HL-60/S4 treated with retinoic acid at 250 ng/mL for 4 days and 3 days (cell line): ENCODE results near the gene OPCML.

Experiments used
- in situ Hi-C: fragments of 300-500 bp; cut with MboI; formaldehyde crosslinking; loops from 2 replicates; pipeline ENCODE4 v1.7.0; 2022; ENCODE audit warnings: low sequenced_read_pairs

Gene OPCML

GRCh38 chr11:133047036-133047770 lies 485.1 kb downstream of the OPCML start:
- in situ Hi-C loops: no loop called here

DNA sequence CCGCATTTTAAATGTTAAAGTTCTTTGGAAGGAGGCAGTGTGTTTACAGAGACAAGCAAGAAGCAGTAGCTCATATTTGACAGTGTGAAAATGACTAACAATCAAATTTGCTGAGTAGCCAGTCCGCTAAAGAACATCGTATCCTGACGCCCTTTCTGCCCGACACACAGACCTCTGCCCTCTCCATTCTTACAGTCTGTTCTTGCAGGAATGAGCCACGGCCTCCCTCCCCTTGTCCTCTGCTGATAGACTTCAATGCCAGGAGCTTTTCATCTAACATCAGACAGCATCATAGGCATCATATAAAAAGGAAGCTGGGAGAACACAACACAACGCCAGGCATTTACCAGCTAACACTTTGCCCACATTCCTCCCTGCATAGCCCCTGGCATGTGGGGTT lies 486.0 kb downstream of the OPCML start:
- in situ Hi-C loops: no loop called here

- in situ Hi-C loops: no loop called here
Measured at GRCh38 chr11:133041928-133042882, 490.1 kb downstream of the OPCML start.

GRCh38 chr11:133041181-133041580 lies 491.1 kb downstream of the OPCML start:
- in situ Hi-C loops: no loop called here

DNA sequence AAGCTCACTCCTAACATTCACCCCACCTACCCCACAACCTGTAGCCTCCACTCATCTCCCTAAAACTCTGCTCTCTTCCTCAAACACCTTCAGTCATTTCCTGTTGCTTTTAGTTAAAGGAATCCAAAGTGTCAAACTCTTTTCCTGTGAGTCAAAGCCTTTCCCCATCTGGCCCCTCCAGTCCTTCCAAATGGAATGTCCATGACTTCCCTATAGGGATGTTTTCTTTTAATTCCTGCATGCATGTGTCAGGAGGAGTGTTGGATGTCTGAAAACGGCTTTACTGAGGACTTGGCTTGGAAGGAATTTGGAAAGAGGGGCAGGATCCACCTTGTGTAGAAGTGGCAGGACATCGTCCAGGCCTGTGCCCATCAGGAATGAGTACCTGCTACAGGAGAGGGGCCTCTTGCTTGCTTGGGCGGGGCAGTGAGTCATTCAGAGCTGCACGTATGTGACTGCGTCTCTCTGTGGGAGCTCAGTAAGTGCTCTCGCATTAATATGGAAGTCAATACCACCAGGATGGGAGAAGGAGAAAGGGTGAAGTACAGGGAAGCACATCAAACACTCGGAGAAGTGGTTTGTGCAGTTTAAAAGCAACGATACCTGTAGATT lies 491.9 kb downstream of the OPCML start:
- in situ Hi-C loops: no loop called here

DNA sequence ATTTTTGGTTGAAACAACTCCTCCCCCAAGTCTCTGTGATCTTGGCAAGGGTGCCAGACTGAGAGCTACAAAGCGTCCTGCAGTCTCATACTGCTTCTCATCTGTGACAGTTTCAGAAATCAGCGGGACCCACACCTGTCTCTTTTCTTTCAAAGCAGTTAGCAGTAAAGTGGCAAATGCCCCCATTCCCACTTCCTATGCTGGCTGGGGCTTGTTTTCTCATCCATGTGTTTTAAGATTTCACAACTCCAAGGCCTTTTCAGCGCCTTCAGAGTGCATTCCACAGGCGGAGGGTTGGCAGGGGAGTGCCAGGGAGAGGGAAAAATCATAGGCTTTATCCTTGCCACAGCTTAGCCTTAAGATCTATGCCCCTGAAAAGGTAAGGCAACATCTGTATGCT lies 493.5 kb downstream of the OPCML start:
- in situ Hi-C loops: no loop called here

GRCh38 chr11:133034929-133035328 lies 497.4 kb downstream of the OPCML start:
- in situ Hi-C loops: no loop called here

- in situ Hi-C loops: no loop called here
Measured at GRCh38 chr11:133029107-133029506, 503.2 kb downstream of the OPCML start.

DNA sequence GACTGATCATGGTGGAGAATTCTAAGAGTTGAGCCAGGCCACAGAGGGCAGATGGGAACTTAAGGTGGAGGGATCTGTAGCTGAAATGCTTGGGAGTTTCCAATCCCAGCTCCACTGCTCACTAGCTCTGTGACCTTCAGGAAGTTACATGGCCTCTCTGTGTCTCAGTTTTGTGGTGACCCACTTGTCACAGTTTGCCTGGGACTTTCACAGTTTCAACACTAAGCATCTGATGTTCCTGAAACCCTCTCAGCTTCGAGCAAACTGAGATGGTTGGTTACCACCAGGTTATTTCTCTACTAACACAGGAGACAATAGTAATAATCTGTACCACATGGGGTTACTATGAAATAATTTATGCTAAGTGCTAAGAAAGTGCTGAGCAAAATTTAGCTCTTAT lies 505.3 kb downstream of the OPCML start:
- in situ Hi-C loops: no loop called here

GRCh38 chr11:133024301-133024700 lies 508.0 kb downstream of the OPCML start:
- in situ Hi-C loops: no loop called here

- in situ Hi-C loops: no loop called here
Measured at GRCh38 chr11:133023232-133023631, 509.1 kb downstream of the OPCML start.

- in situ Hi-C loops: no loop called here
Measured at GRCh38 chr11:133021553-133021952, 510.7 kb downstream of the OPCML start.

GRCh38 chr11:133020372-133020714 lies 512.0 kb downstream of the OPCML start:
- in situ Hi-C loops: no loop called here

- in situ Hi-C loops: no loop called here
Measured at GRCh38 chr11:133019545-133020371, 512.5 kb downstream of the OPCML start.

- in situ Hi-C loops: no loop called here
Measured at GRCh38 chr11:133015457-133015856, 516.8 kb downstream of the OPCML start.

DNA sequence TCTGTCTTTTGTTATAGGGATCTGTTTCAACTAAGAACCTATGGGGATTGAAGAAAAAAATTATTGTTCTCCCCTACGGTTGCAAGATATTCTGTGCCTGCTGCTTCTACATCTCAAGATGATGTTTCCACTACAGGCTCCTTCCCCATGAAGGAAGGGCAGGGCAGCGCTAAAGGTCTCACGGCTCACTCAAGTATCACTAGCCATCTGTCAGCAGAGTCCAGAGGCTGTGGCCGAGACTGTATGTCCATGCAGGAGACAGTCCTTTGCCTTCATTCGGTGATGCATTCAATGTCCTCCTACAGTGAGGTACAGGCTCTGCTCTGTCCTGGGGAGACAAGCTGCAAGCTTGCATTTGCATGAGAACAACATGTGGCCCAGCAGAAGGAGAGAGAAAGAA lies 518.0 kb downstream of the OPCML start:
- in situ Hi-C loops: no loop called here

DNA sequence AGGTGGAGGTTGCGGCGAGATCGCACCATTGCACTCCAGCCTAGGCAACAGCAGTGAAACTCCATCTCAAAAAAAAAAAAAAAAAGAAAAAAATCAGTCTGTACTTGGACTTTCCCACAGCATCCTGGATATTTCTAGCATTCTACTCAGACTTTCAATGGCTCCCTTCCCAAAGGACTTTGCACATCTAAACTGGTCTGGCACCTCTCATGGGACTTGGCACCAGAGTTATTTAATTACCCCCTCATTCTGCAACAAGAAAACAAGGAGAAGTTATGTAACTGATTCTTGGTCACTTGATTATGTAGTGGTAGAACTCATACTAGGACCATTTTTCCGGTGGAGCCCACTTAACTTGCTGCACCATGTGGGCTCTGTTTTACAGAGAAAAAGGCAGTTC lies 519.5 kb downstream of the OPCML start:
- in situ Hi-C loops: no loop called here

DNA sequence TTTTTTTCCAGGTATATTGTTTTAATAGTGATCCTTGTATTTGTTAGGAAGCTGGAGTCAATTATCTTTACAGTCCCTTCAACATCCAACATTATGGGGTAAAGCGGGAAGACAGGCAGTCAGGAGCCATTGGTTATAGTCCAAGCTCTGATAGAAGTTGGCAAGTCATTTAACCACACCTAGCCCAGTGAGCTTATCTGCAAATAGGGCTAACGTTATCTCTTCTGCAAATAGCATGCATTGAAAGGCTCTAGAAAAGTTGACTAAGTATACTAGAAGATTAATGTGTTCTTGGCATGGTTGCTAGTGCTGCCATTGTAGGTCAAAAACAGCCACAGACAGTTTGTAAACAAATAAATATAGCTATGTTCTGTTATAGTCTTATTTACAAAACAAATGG lies 520.7 kb downstream of the OPCML start:
- in situ Hi-C loops: no loop called here

- in situ Hi-C loops: no loop called here
Measured at GRCh38 chr11:133007027-133007584, 525.2 kb downstream of the OPCML start.

DNA sequence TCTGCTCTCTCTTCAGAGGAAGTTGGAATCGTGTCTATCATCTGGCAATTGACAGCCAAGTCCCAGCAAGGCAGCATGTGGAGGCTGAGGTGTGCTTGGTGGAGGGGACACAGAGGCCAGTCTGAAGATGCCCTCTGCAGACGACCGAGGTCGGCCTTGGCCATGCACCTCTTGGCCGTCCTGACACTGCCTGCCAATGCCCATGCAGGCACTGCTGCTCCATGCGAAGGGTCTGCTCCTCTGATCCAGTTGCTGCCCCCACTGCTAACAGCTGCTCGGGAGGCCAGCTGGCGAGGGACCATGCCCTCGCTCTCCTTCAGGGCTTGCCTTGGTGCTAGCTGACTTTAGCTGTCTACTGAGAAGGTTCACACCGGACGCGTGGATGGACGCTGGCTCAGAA lies 527.9 kb downstream of the OPCML start:
- in situ Hi-C loops: no loop called here

DNA sequence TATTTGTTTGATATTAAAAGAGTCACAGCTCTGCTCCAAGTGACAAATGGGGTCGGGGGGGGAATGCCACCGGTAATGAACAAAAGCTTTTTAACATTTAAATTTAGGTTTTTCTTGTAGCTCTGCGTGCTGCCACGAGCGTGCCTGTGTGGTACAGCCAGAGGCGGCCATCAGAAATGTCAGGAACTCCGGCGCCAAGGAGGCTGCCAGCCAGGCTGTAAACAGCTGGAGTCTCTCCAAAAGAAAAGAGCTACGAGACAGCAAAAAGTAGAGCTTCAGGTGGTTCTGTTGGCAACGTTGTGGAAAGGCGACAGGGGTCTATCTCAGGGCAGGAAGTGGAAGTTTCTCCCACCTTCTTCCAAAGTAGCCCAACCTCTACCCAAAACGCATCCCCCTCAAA lies 532.8 kb downstream of the OPCML start:
- in situ Hi-C loops: no loop called here
